HL-60/S4 treated with phorbol 12-myristate 13-acetate at 8.2 ng/mL for 4 days and 3 days (cell line): ENCODE data around the gene ADARB2.

ENCODE experiments used
- in situ Hi-C: fragments of 300-500 bp; cut with MboI; formaldehyde crosslinking; loops from 2 replicates; pipeline ENCODE4 v1.15.0; 2022; ENCODE audit warnings: low sequenced_read_pairs

Gene ADARB2

DNA sequence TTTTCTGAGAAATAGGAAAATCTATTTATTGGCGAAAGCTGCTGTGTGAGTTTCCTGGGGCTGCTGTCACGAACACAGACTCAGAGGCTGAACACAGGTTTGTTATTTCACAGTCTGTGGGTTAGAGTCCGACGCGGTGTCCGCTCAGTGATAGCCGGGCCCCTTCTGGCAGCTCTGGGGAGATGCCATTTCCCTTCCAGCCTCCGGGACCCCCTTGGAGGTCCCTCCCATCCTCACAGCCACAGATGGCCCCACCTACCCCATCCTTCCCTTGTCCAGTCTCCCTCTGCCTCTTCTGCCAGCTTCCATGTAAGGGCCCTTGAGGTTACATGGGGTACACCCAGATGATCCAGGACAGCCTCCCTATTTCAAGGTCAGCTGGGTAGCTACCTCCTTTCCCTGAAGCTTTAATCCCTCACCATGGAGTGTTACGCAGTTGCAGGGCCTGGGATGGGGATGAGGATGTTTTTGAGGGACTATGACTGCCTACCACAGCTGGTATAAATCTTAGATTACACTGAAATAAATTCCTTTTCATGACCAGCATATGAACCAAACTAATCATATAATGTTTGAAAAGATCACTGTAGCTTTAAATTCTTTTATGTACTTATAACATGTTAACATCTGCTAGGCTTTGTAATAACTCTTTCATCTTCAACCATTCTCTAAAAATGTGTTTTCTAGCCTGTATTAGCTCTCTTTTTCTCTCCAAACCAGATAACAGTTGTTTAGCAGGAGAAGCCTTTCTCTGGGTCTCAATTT is 582.6 kb downstream of the ADARB2 start:
- in situ Hi-C loops, result no loop called here

GRCh38 chr10:1153805-1154351 is 583.4 kb downstream of the ADARB2 start:
- in situ Hi-C loops, result no loop called here

DNA sequence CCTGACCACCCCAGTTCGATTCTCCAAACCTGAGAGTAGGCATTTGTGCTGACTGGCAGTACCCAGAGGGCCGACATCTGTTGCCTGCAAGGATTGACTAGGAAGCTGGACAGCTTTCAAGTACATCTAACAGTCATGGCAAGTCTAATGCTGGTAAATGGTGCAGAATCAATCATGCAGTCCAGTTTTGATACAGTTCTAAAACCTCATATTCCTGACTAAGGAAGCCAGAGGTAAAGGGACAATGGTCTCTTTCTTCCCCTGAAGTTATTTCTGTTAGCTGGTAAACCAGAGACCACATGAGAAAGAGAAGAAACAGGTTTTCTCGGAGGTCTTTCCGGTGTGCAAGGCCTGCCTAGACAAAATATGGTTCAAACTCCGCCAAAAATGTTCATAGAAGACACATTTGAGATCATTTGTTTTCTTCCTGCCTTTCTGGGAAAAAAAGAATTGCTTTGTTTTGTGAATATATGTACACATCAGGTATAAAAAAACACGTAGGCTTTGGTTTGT is 584.0 kb downstream of the ADARB2 start:
- in situ Hi-C loops, result no loop called here

DNA sequence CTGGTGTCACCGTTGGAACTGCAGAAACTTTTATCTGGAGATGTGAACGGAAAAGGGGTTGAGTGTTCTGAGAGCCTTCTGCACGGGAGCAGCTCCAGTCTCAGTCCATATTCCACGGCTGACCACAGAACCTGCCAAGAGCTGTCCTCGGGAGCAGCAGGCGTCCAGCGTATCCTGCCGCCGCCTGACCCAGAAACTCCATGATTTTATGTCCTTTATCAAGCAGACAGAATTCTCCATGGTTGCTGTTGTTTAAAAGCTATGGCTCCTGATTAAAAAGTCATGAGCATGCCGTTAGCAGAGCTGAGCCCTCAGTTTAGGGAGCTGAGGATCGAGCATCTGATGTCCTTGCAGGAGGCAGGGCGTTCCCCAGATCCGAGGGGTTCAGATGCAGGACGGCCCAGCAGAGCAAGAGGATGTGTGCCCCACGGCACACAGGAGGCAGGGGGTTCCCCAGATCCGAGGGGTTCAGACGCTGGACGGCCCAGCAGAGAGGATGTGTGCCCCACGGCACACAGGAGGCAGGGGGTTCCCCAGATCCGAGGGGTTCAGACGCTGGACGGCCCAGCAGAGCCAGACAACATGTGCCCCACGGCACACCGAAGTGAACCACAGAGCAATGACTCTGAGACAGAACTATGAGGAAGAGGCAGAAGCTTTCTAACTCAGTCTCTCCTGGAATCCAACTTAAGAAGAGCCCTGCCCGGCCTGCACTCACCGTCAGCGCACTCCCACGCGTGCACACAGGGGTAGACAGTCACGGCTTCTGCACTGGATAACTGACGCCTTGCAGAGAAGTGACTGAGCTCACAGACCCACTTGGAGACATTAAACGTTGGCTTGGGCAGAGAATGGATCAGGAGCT is 584.7 kb downstream of the ADARB2 start:
- in situ Hi-C loops, result no loop called here

DNA sequence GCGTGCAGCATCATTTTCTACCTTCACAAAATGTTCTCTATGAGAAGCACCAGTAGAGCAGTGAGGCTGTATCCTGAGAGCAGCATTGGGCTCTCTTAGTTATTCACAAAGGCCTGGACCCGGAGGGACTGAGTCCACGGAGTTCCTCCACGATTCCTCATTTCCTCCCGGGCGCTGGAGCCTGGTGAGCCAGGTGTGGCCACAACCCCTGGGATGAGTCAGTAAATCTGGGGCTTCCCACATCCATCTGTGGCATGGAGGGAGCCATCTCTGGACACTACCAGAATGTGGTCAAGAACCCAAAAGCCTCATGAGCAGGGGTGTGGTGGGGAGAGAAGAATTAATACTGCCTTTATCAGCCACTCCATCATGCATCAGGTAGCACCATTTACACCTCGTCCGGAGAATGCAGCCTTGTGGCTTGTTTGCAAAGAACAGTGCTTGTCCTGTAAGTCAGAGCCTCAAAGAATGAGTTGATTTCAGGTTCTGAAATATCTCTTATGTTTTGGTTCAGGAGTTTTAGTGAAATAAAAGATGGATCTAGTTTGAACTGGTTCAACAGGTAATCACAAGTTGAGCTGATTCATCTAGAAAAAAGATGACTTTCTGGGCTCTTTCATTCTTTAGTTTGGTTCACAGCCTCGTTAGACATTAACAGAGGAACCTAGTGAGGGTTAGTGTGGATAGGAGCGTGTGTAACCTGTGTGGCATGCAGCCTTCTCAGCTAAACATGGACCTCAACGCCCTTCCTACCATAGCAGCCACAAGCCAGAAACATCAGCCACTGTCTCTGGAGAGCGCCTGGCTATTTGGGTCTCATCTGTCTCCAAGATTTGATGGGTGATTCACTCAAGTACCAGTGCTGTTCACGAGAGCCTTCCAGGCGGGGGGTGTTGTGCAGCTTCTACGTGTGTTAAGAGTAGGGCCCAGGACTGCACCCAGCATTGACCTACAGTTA is 586.0 kb downstream of the ADARB2 start:
- in situ Hi-C loops, result no loop called here

GRCh38 chr10:1150638-1150955 is 586.7 kb downstream of the ADARB2 start:
- in situ Hi-C loops, result no loop called here

- in situ Hi-C loops, result no loop called here
These were observed 587.3 kb downstream of the ADARB2 start for GRCh38 chr10:1149793-1150637.

GRCh38 chr10:1148855-1149605 is 588.3 kb downstream of the ADARB2 start:
- in situ Hi-C loops, result no loop called here

DNA sequence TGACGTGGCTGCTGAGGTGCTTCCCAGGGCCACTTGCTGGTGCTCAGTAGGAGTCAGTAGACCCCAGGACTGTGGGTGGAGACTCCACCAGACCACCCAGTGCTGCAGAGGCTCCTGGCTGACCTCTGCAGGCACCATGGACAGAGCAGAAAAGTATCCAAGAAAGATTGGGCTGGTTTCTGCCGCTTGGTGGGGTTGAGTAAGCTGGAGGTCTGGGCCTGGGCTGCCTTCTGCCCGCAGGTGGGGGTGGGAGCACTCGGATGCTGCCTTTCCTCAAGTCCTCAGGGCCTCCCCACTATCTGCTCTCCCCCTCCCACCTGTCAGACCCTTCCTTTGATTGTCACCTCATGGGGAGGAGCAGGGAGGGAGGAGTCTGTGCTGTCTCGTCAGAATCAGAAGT is 589.5 kb downstream of the ADARB2 start:
- in situ Hi-C loops, result no loop called here

- in situ Hi-C loops, result no loop called here
These were observed 594.7 kb downstream of the ADARB2 start for GRCh38 chr10:1142596-1142995.

DNA sequence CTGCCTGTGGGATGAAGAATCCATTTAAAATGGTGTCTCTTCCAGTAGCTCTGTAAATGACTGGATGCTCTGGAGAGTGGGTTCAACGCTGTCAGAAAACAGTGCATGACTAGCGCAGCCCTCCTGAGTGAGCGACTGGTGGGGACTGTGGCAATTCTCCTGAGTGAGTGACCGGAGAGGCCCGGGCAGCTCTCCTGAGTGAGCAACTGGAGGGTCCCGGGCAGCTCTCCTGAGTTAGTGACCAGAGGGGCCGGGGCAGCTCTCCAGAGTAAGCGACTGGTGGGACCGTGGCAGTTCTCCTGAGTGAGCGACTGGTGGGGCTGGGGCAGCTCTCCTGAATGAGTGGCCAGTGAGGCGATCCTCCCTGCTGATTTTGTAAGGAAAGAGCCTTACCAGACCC is 595.6 kb downstream of the ADARB2 start:
- in situ Hi-C loops, result no loop called here

DNA sequence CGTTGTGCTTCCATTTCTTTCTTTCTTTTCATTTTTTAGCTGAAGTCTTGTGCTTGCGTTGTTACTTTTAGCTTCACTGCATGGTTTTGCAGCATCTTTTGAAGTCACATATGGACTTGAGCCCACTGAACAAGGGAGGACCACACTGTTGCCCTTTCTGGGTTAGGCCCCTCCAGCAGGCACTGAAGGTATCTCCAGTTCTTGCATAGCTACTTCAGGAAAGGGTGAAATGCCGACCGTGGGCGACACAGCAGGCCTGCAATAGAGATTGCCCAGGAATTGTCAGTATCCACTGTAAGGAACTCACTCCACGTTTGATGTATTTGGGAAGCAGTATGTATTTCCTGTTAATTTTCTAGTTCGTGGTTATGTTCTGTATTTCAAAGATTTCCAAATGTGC is 596.1 kb downstream of the ADARB2 start:
- in situ Hi-C loops, result no loop called here

GRCh38 chr10:1138529-1138928 is 598.8 kb downstream of the ADARB2 start:
- in situ Hi-C loops, result no loop called here

DNA sequence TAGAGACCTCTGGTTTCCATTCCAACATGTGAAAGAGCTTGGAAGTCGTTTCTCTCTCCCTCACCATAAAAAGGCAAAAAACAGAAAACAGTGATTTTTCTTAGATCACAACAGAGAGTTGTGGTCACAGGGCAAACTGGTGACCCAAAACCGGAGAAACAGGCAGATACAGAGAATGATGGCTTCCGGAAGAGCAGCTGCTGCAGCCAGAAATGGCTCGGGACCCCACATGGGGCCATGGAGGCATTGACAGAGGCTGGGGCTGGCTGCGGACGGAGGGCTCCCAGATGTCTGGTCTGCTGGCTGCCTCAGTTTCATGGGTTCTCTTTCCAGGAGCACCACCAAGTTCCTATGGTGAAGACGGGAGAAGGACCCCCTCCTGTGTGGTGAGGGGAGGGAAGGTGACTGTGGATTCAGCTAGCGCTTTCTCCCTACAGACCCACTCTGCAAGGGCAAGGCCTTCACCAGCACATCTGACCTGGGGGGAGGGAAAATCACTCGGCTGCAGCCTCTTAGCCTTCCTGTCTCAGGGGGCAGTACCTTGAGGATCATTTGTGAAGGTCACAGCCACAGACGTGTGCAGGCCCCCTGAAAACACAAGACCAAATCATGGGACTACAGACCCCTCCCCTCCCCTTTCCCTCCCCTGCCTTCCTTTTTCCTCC is 599.7 kb downstream of the ADARB2 start:
- in situ Hi-C loops, result no loop called here

- in situ Hi-C loops, result no loop called here
These were observed 601.1 kb downstream of the ADARB2 start for GRCh38 chr10:1136268-1136667.

GRCh38 chr10:1134156-1134555 is 603.2 kb downstream of the ADARB2 start:
- in situ Hi-C loops, result no loop called here

GRCh38 chr10:1133495-1134045 is 603.8 kb downstream of the ADARB2 start:
- in situ Hi-C loops, result no loop called here

GRCh38 chr10:1132584-1132983 is 604.7 kb downstream of the ADARB2 start:
- in situ Hi-C loops, result no loop called here
